ENCODE measurements around the gene TRPM2. TPM values are rescaled to one million over a fixed set of nuclear protein-coding genes. Genes with fewer than 3 reads are reported as not detected.

The TRPM2 gene
- total RNA-seq, 2 donors from 2014 or later = 10.7 to 25.6 TPM

Other genes starting within 250 kb of the TRPM2 start
- gene PWP2, start 246.2 kb upstream of the TRPM2 start, total RNA-seq = 10 to 100 TPM; 40.4 to 42.0 TPM
- gene GATD3, start 219.9 kb upstream of the TRPM2 start, total RNA-seq = 10 to 100 TPM; 65.6 to 77.0 TPM
- gene ICOSLG, start 112.7 kb upstream of the TRPM2 start, total RNA-seq = 1 to 10 TPM; 2.0 to 6.4 TPM
- not detected for gene DNMT3L, start 91.7 kb upstream of the TRPM2 start, total RNA-seq
- gene AIRE, start 67.7 kb upstream of the TRPM2 start, total RNA-seq = not detected
- 100 to 1,000 TPM; 150 to 184 TPM for gene PFKL, start 53.6 kb upstream of the TRPM2 start, total RNA-seq
- gene CFAP410, start 14.2 kb upstream of the TRPM2 start, total RNA-seq = 10 to 100 TPM; 13.7 to 16.4 TPM
- gene LRRC3, start 101.9 kb downstream of the TRPM2 start, total RNA-seq = 1 to 10 TPM; 3.5 TPM
- not detected for gene KRTAP10-1, start 186.6 kb downstream of the TRPM2 start, total RNA-seq
- gene KRTAP10-2, start 197.9 kb downstream of the TRPM2 start, total RNA-seq = not detected
- gene KRTAP10-3, start 205.2 kb downstream of the TRPM2 start, total RNA-seq = not detected
- gene KRTAP10-4, start 220.1 kb downstream of the TRPM2 start, total RNA-seq = not detected
- gene KRTAP10-5, start 227.0 kb downstream of the TRPM2 start, total RNA-seq = not detected
- not detected for gene KRTAP10-6, start 238.9 kb downstream of the TRPM2 start, total RNA-seq
- not detected for gene KRTAP10-7, start 247.0 kb downstream of the TRPM2 start, total RNA-seq

Measured in activated T-helper 17 cell treated with anti-CD3 and anti-CD28 coated beads, Interleukin-2, amount 50 U/mL, for 72 hours (primary cell).